ENCODE measurements around the gene MICAL3.

- TF ChIP-seq CTCF (IDR thresholded peaks at IDR 0.05 in 2 of 3, conservative IDR thresholded peaks at IDR 0.05 in 1 of 3; ENCODE audit: insufficient read depth in 2 of 3, low read depth in 1 of 3, low read length in 3 of 3) (no peak), SAFB2 (IDR thresholded peaks at IDR 0.05; ENCODE audit: borderline replicate concordance, low read depth, low read length, severe bottlenecking) (no peak), ZNF79 (CRISPR knock-in tag; IDR thresholded peaks at IDR 0.05; ENCODE audit: low read depth) (no peak), EZH2 (IDR thresholded peaks at IDR 0.05; ENCODE audit: borderline replicate concordance, low read depth, low read length) (no peak), CBX5 (IDR thresholded peaks at IDR 0.05; ENCODE audit: borderline replicate concordance, low read depth) (no peak), TFAM (CRISPR knock-in tag; conservative IDR thresholded peaks at IDR 0.05) (no peak), ZNF76 (CRISPR knock-in tag; IDR thresholded peaks at IDR 0.05; ENCODE audit: borderline replicate concordance) (no peak), KAT8 (IDR thresholded peaks at IDR 0.05; ENCODE audit: low read depth) (no peak), RNF219 (CRISPR knock-in tag; IDR thresholded peaks at IDR 0.05) (no peak)
- TF ChIP-seq, protein P1, sequence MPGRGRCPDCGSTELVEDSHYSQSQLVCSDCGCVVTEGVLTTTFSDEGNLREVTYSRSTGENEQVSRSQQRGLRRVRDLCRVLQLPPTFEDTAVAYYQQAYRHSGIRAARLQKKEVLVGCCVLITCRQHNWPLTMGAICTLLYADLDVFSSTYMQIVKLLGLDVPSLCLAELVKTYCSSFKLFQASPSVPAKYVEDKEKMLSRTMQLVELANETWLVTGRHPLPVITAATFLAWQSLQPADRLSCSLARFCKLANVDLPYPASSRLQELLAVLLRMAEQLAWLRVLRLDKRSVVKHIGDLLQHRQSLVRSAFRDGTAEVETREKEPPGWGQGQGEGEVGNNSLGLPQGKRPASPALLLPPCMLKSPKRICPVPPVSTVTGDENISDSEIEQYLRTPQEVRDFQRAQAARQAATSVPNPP (IDR thresholded peaks at IDR 0.05; ENCODE audit: borderline replicate concordance, insufficient read depth, insufficient read length), result no peak
These were observed 31.9 kb upstream of the MICAL3 start for GRCh38 chr22:18056161-18056666.

All from K562 (cell line).